GM12872 (cell line): Measurements from ENCODE around the gene ERV3-1.

Experiments used
- CTCF ChIP-seq: IDR thresholded peaks from 3 replicates; pipeline ENCODE4 v1.5.1; 2011; ENCODE audit warnings: low read depth, mild to moderate bottlenecking, low read length, moderate library complexity; ENCODE audit not compliant: insufficient read depth

Gene ERV3-1

GRCh38 chr7:64998865-64999164, 7.7 kb downstream of the ERV3-1 start:
- no peak for TF ChIP-seq CTCF

GRCh38 chr7:64997927-64998391, 8.5 kb downstream of the ERV3-1 start:
- TF ChIP-seq CTCF: no peak

GRCh38 chr7:64997164-64997908, 9.2 kb downstream of the ERV3-1 start:
- no peak for TF ChIP-seq CTCF

GRCh38 chr7:64996305-64996704, 10.2 kb downstream of the ERV3-1 start:
- no peak for TF ChIP-seq CTCF

GRCh38 chr7:64993901-64994300, 12.6 kb downstream of the ERV3-1 start:
- no peak for TF ChIP-seq CTCF

- TF ChIP-seq CTCF: no peak
These were observed 13.5 kb downstream of the ERV3-1 start for GRCh38 chr7:64992971-64993370.

GRCh38 chr7:64990936-64991335, 15.6 kb downstream of the ERV3-1 start, which contains the start of gene ZNF117:
Gene ZNF117, minus strand, starts transcription at chr7:64991036.
- TF ChIP-seq CTCF: no peak
